Measurements from ENCODE around the gene TEKTIP1. TPM values are rescaled to one million over a fixed set of nuclear protein-coding genes. Genes with fewer than 3 reads are reported as not detected.

TEKTIP1 gene
- total and polyA plus RNA-seq, 9 of the 15 experiments (the other 6 are each of a cell fraction or from before 2014, with no cell fraction given): 0.66 TPM; not detected in 8

GRCh38 chr19:3505598-3506383 is 33.2 kb upstream of the TEKTIP1 start, which contains the start of gene FZR1 (continued):
- no peak for TF ChIP-seq HOMEZ (CRISPR knock-in tag; IDR thresholded peaks at IDR 0.05)
- no peak for TF ChIP-seq NR2F6 (CRISPR knock-in tag; IDR thresholded peaks at IDR 0.05)
- TF ChIP-seq ZNF79 (CRISPR knock-in tag; IDR thresholded peaks at IDR 0.05; ENCODE audit: low read depth): no peak
- 0 out of 2 replicates have a peak, but pooled peaks have one; percentile 17 for TF ChIP-seq RREB1 (CRISPR knock-in tag; IDR thresholded peaks at IDR 0.05)
- TF ChIP-seq YY1 (IDR thresholded peaks at IDR 0.05; ENCODE audit: borderline replicate concordance in 1 of 3, control insufficient read depth in 1 of 3, extremely low read depth in 1 of 3, insufficient read depth in 3 of 3, insufficient read length in 1 of 3, insufficient replicate concordance in 2 of 3, low read depth in 1 of 3, low read length in 2 of 3): peak; percentile 59 to 92 (median 88)
- peak; percentile 98 for TF ChIP-seq CREM (IDR thresholded peaks at IDR 0.05; ENCODE audit: low read depth)
- TF ChIP-seq ATF2 (CRISPR knock-in tag; IDR thresholded peaks at IDR 0.05): no peak
- peak; percentile 6; the same call in 1 of the 2 replicates for TF ChIP-seq USF1 (CRISPR knock-in tag; IDR thresholded peaks at IDR 0.05)
- TF ChIP-seq MAX (CRISPR knock-in tag; IDR thresholded peaks at IDR 0.05): peak; percentile 75
- TF ChIP-seq ZNF778 (CRISPR knock-in tag; IDR thresholded peaks at IDR 0.05): no peak
- TF ChIP-seq ZNF436 (CRISPR knock-in tag; IDR thresholded peaks at IDR 0.05): no peak
- no peak for TF ChIP-seq ZNF263 (CRISPR knock-in tag; IDR thresholded peaks at IDR 0.05; ENCODE audit: borderline replicate concordance)
- TF ChIP-seq BMI1 (IDR thresholded peaks at IDR 0.05; ENCODE audit: low read length): peak; percentile 92
- no peak for TF ChIP-seq ZNF431 (CRISPR knock-in tag; IDR thresholded peaks at IDR 0.05)
- 0 out of 2 replicates have a peak, but pooled peaks have one; percentile 17 for TF ChIP-seq ZNF175 (CRISPR knock-in tag; IDR thresholded peaks at IDR 0.05; ENCODE audit: low read depth)

Data from K562 (cell line).